GM21515 (cell line): Measurements from ENCODE around the gene IL15.
"Not testable (repeated sequence)": the region's sequence is repeated elsewhere in the genome, so short reads cannot be mapped to it uniquely, and the experiment has no call there.

Experiments
- ATAC-seq: cut with Tn5 transposase; IDR thresholded peaks from one replicate; pipeline ENCODE4 v1.9.1; 2021; ENCODE audit not compliant: unreplicated experiment

IL15 gene

GRCh38 chr4:141636082-141636770 is at the start of gene IL15:
Gene IL15 (plus strand): TSS chr4:141636583. CDS start chr4:141719465, 82,882 bp downstream.
- ATAC-seq = peak; percentile 70

DNA sequence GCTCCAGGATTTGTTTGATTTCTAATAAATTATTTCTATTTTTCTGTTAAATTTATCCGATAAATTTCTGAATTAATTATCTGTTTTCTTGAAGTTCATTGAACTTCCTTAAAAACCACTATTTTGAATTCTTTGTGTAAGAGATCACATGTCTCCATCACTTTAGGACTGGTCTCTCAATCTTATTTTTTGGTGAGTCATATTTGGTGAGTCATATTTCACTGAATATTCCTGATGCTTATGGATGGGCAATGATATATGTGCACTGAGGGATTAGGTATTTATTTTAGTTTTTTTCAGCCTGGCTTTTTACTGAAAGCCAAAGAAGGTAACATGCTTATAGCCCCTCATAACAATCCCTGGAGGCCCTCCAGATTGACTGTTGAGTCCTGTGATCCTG is 48.5 kb upstream of the IL15 start:
- ATAC-seq = no peak

DNA sequence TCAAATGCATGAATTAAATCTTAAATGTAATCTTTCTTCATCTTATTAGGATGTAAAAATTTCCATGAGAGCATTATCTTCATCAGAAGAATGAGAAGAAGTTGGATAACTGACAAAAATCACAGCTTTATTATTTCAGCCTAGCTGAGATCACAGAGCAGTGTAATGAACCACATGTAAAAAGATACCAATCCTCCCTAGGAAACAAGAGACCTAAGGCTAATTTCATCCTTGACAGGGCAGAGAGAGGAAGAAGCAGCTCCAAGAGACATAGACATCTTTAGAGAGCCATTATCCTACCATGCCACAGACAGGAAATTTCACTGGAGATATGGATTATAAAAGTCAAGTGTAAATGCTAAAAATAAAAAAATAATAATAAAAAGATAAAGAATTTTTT is 40.9 kb upstream of the IL15 start:
- no peak for ATAC-seq

DNA sequence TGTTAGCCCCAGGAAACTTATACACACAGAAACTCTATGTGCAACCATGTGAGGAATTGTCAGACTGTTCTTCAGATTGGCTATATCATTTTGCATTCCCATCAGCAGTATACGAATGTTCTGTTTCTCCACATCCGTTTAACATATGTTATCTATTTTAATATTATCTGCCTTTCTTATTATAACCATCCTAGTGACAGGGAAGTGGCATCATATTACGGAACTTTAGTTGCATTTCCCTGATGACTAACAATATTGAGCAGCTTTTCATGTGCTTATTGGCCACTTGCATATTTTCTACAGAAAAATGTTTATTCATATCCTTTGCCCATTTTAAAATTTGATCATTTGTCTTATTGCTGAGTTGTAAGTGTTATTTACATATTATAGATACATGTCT is 36.5 kb upstream of the IL15 start:
- no peak for ATAC-seq

DNA sequence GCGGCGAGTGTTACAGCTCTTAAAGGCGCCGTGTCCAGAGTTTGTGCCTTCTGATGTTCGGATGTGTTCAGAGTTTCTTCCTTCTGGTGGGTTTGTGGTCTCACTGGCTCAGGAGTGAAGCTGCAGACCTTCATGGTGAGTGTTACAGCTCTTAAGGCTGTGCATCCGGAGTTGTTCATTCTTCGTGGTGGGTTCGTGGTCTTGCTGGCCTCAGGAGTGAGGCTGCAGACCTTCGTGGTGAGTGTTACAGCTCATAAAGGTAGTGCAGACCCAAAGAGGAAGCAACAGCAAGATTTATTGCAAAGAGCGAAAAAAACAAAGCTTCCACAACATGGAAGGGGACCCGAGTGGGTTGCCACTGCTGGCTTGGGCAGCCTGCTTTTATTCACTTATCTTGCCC is 31.7 kb upstream of the IL15 start:
- not testable (repeated sequence) for ATAC-seq

DNA sequence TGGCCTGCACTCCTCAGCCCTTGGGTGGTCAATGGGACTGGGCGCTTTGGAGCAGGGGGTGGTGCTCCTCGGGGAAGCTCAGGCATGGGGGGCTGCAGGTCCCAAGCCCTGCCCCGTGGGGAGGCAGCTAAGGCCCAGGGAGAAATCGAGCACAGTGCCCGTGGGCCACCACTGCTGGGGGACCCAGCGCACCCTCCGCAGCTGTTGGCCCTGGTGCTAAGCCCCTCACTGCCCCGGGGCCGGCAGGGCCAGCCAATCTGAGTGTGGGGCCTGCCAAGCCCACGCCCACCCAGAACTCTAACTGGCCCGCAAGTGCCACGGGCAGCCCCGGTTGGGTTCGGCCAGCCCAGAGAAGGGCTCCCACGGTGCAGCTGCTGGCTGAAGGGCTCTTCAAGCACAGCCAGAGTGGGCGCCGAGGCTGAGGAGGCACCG is 30.9 kb upstream of the IL15 start:
- ATAC-seq = no peak

DNA sequence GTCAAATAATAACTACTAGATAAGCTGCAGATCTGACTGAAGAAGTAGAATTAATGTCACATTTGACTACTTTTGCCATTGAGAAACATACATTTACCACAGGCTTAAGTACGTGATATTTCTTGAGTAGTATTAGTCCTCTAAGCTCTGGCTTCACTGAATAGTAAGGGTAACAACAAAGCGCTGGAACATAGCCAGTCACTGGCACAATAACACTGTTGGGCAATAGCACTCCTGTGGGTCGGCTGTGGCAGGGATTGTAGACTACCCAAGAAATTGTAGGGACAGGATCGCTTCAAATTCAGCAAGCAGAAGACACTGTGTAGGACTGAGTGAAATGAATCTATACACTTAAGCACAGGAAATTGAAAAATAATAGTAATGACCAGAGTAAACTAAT is 27.1 kb upstream of the IL15 start:
- no peak for ATAC-seq

- ATAC-seq = no peak
Measured at GRCh38 chr4:141610365-141610764, 26.0 kb upstream of the IL15 start.

GRCh38 chr4:141614878-141615586 is 21.4 kb upstream of the IL15 start:
- ATAC-seq = no peak

DNA sequence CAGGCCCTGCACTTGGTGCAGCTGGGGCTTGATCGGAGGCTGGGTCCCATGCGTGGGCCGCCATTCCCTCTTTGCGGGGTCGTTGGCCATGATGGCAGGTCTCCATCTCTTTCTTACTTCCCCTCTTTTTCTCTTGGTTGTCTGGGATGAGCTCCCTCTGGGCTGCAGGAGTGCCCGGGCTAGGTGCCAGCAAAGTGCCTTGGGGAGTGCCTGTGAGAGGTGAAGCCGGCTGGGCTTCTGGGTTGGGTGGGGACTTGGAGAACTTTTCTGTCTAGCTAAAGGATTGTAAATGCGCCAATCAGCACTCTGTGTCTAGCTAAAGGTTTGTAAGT is 20.8 kb upstream of the IL15 start:
- ATAC-seq = not testable (repeated sequence)

GRCh38 chr4:141620715-141621114 is 15.7 kb upstream of the IL15 start:
- ATAC-seq = no peak

DNA sequence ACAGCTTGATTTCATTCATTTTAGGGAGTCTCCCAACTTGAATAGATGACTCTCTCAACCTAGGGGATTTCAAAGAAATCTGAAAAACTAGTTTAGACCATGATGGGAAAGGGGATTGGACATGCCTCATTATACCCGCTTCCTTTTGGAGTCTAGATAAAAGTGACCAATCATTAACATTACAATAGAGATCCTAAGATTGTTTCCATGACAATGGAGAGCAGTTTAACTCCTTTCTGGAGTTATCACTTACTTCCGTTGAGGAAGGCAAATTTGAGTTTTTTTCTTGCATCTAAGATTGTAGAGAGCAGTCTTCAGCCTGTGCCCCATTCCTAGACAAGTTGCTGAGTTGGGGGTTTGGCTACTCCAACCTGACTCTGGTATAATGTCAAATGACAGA is 11.4 kb upstream of the IL15 start:
- ATAC-seq = no peak

DNA sequence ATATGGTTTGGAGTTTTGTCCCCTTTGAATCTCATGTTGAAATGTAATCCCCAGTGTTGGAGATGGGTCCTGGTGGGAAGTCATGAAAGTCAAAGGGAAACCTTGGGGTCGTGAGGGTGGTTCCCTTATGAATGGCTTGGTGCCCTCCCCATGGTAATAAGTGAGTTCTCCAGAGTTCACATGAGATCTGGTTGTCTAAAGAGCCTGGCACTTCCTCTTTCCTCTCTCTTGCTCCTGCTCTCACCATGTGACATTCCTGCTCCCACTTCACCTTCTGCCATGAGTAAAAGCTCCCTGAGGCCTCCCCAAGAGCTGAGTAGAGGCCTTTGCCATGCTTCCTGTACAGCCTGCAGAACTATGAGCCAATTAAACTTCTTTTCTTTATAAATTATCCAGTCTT is 5.5 kb upstream of the IL15 start:
- ATAC-seq = no peak

- ATAC-seq = peak; percentile 40
Measured at GRCh38 chr4:141635736-141636081, 674 bp upstream of the IL15 start.

DNA sequence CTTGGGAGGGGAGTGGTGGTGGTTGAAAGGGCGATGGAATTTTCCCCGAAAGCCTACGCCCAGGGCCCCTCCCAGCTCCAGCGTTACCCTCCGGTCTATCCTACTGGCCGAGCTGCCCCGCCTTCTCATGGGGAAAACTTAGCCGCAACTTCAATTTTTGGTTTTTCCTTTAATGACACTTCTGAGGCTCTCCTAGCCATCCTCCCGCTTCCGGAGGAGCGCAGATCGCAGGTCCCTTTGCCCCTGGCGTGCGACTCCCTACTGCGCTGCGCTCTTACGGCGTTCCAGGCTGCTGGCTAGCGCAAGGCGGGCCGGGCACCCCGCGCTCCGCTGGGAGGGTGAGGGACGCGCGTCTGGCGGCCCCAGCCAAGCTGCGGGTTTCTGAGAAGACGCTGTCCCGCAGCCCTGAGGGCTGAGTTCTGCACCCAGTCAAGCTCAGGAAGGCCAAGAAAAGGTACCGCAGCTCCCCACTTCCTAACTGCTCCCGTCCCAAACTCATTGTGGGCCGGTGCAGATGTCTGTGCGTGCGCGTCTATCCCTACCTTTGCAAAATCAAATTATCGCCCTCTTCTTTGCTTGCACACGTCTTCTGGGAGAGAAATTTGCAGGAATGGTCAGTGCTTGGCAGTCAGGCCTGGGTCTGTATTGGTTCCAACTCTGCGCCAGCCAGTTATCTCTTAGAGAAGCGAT is 533 bp downstream of the IL15 start:
- ATAC-seq = peak; percentile 48

- ATAC-seq = no peak
Measured at GRCh38 chr4:141637565-141637964, 1.2 kb downstream of the IL15 start.

- ATAC-seq = no peak
Measured at GRCh38 chr4:141638230-141638629, 1.8 kb downstream of the IL15 start.

DNA sequence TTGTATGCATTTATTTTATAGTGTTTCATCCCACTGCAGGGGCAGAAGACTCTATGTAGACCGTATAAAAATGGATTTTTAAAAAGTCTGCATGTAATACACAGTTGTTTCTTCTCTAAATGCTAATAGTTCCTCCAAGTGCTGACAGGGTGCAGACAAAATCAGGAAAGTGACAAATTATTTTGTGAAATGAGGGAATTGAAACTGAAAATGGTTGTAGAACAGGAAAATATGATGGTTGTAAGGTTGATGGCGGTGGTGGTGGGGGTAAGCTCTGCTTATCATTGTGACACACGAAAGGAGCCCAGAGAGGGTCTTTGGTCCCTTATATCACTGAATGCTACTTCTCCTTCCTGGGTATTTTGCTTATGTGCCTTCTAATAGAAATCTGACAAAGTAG is 4.3 kb downstream of the IL15 start:
- ATAC-seq = no peak

DNA sequence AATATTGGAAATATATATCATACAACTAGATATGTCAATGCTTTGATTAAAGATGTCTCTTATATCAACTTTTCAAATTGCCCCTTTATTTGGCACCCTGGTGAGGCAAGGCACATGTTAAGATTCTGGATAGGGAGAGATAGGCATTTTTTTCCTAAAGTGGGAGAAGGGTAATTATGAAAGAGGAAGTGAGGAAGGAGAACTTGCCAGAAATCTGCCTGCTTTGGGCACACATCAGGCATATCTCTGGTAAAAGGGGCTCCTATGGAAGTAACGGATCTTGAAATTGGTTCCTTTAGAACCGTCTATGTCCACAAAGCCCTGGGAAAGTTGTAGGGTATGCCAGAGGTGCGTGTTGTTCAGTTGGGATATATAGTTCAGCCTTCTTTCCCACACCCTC is 5.7 kb downstream of the IL15 start:
- no peak for ATAC-seq

GRCh38 chr4:141642711-141643110 is 6.3 kb downstream of the IL15 start:
- ATAC-seq = no peak

- peak; percentile 46 for ATAC-seq
Measured at GRCh38 chr4:141643557-141643956, 7.2 kb downstream of the IL15 start.

GRCh38 chr4:141645611-141646340 is 9.4 kb downstream of the IL15 start:
- no peak for ATAC-seq
